Nephron (organoid): ENCODE data around the gene XKR3.
"Not testable (repeated sequence)": the region's sequence is repeated elsewhere in the genome, so short reads cannot be mapped to it uniquely, and the experiment has no call there.

Source experiments
- H3K27ac Mint-ChIP-seq, 3 experiments: 2 replicates each; pipeline ENCODE4 v1.8.0; 2020; ENCODE audit warnings: mixed read lengths in 3 of 3, mild to moderate bottlenecking in 2 of 3, moderate library complexity in 1 of 3
- H3K27me3 Mint-ChIP-seq: 2 replicates; pipeline ENCODE4 v1.8.0; 2021; ENCODE audit warnings: low read depth, mild to moderate bottlenecking, moderate library complexity, mixed read lengths
- H3K36me3 Mint-ChIP-seq: 2 replicates; pipeline ENCODE4 v1.8.0; 2020; ENCODE audit warnings: low read depth, mixed read lengths
- H3K4me1 Mint-ChIP-seq: 2 replicates; pipeline ENCODE4 v1.8.0; 2020; ENCODE audit warnings: mixed read lengths
- H3K4me3 Mint-ChIP-seq, 3 experiments: 2 replicates each; pipeline ENCODE4 v1.8.0; 2020; ENCODE audit warnings: mild to moderate bottlenecking in 3 of 3, mixed read lengths in 3 of 3, moderate library complexity in 2 of 3
- H3K9me3 Mint-ChIP-seq: 2 replicates; pipeline ENCODE4 v1.8.0; 2020; ENCODE audit warnings: mixed read lengths
- TF ChIP-seq, protein P1 (sequence below), 3 experiments: fragments of 200-600 bp; sonication (generic); IDR thresholded peaks; one replicate each; pipeline ENCODE4 v1.5.0; 2021; ENCODE audit warnings: antibody characterized with exemption in 3 of 3; ENCODE audit not compliant: unreplicated experiment in 3 of 3

The XKR3 gene

DNA sequence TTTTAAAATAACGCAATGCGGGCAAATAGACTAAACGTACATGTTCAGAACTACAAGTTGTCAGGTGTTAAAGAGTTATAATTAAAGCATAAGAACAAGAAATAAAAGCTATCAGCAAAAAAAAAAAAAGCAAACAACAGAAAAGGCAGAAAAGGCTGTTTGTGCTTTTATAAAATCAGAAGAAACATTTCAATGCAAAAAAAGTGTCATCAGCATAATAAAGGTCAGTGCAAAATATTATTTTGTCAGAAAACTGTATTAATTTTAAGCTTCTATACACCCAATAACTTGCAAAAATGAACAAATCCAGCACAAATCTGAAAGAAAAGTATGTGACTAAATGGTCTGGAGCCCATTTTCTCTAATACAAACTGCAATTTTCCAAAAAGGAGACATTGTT lies 23.6 kb downstream of the XKR3 start:
- Mint-ChIP-seq H3K4me1 (no peaks in the 10 kb centered on the region), H3K9me3 (peaks cover 12% of the 10 kb centered on the region)
- TF ChIP-seq, protein P1, sequence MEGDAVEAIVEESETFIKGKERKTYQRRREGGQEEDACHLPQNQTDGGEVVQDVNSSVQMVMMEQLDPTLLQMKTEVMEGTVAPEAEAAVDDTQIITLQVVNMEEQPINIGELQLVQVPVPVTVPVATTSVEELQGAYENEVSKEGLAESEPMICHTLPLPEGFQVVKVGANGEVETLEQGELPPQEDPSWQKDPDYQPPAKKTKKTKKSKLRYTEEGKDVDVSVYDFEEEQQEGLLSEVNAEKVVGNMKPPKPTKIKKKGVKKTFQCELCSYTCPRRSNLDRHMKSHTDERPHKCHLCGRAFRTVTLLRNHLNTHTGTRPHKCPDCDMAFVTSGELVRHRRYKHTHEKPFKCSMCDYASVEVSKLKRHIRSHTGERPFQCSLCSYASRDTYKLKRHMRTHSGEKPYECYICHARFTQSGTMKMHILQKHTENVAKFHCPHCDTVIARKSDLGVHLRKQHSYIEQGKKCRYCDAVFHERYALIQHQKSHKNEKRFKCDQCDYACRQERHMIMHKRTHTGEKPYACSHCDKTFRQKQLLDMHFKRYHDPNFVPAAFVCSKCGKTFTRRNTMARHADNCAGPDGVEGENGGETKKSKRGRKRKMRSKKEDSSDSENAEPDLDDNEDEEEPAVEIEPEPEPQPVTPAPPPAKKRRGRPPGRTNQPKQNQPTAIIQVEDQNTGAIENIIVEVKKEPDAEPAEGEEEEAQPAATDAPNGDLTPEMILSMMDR (IDR thresholded peaks at IDR 0.05; ENCODE audit: unreplicated experiment in 3 of 3), result no peak

DNA sequence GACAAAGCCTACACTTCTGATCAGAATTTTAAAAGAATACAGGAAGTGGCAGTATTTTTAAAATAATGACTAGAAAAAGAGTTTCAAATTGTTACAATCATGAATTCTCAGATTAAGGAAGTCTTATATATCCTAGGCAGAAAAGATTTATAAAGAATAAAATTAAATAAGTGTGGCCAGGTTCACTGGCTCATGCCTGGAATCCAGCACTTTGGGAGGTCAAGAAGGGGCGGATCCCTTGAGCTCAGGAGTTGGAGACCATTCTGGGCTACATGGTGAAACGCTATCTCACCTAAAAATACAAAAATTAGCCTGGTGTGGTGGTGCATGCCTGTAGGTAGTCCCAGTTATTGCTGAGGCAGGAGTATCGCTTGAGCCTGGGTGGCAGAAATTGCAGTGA lies 24.1 kb downstream of the XKR3 start:
- no peaks in the 10 kb centered on the region for H3K36me3 Mint-ChIP-seq
- H3K27ac Mint-ChIP-seq, result no peak overlapping the region
- H3K9me3 Mint-ChIP-seq, result peaks cover 16% of the 10 kb centered on the region
- H3K27me3 Mint-ChIP-seq, result no peaks in the 10 kb centered on the region
- H3K4me1 Mint-ChIP-seq, result no peaks in the 10 kb centered on the region
- TF ChIP-seq, protein P1 (IDR thresholded peaks at IDR 0.05; ENCODE audit: unreplicated experiment in 3 of 3), result no peak
- H3K4me3 Mint-ChIP-seq, result no peak overlapping the region

More for the DNA sequence above, 23.6 kb downstream of the XKR3 start:
- Mint-ChIP-seq H3K36me3 (no peaks in the 10 kb centered on the region), H3K4me3 (no peak overlapping the region), H3K27ac (no peak overlapping the region), H3K27me3 (no peaks in the 10 kb centered on the region)

GRCh38 chr22:16800358-16800757 lies 24.9 kb downstream of the XKR3 start:
- Mint-ChIP-seq H3K36me3 (no peaks in the 10 kb centered on the region), H3K27me3 (no peaks in the 10 kb centered on the region), H3K9me3 (peaks cover 19% of the 10 kb centered on the region), H3K4me1 (no peaks in the 10 kb centered on the region), H3K27ac (no peak overlapping the region), H3K4me3 (no peak overlapping the region)
- TF ChIP-seq, protein P1 (IDR thresholded peaks at IDR 0.05; ENCODE audit: unreplicated experiment in 3 of 3), result no peak

DNA sequence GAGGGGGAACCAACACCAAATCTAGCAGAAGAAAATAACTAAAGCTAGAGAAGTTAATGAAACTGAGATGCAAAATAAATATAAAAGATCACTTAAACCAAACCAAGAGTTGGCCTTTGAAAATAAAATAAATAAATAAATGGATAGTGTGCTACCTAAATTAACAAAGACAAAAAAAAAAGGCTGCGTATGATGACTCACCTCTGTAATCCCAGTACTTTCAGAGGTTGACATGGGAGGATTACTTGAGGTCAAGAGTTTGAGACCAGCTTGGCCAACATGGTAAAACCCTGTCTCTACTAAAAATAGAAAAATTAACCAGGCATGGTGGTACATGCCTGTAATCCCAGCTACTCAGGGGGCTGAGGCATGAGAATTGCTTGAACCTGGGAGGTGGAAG lies 29.7 kb downstream of the XKR3 start:
- not testable (repeated sequence) for H3K27me3 Mint-ChIP-seq, H3K36me3 Mint-ChIP-seq, H3K4me1 Mint-ChIP-seq, H3K27ac Mint-ChIP-seq, H3K4me3 Mint-ChIP-seq
- H3K9me3 Mint-ChIP-seq, result peaks cover 36% of the 10 kb centered on the region

DNA sequence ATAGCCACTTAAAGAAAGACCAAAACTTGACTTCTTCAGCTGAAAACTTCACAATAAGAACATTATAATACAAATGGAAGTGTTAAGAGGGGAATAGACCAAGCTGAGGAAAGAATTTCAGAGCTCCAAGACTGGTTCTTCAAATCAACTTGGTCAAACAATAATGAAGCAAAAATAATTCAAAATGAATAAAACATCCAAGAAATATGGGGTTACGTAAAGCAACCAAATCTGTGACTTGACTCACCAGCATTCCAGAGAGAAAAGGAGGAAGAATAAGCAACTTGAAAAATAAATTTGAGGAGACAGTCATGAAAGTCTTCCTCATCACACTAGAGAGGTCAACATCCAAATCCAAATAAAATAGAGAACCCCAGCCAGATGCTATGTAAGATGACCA lies 31.4 kb downstream of the XKR3 start:
- H3K27me3 Mint-ChIP-seq, result no peaks in the 10 kb centered on the region
- TF ChIP-seq, protein P1 (IDR thresholded peaks at IDR 0.05; ENCODE audit: unreplicated experiment in 3 of 3), result no peak

DNA sequence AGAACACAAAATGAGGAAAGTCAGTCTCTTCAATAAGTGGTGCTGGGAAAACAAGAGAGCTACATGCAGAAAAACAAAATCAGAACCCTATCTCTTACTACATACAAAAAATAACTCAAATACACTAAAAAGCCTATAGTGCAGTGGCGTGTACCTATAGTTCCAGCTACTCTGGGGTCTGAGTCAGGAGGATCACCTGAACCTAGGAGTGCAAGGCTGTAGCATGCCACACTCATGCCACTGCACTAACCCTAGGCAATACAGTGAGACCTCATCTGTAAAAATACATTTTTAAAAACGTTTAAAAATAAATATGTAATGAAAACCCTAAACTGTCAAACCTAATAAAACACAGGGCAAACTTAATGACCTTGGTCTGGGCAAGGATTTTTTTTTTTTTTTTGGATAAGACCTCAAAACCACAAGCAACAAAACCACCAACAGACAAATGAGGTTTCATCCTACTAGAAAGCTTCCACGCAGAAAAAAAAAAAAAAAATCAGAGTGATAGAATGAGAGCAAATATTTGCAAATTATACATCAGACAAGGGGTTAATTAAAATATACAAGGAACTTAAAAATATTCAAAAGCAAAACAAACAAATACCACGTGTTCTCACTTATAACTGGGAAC lies 35.2 kb downstream of the XKR3 start:
- Mint-ChIP-seq H3K27me3 (no peaks in the 10 kb centered on the region), H3K27ac (no peak overlapping the region), H3K36me3 (no peaks in the 10 kb centered on the region), H3K4me1 (no peaks in the 10 kb centered on the region), H3K4me3 (no peak overlapping the region), H3K9me3 (peaks cover 30% of the 10 kb centered on the region)
- TF ChIP-seq, protein P1 (IDR thresholded peaks at IDR 0.05; ENCODE audit: unreplicated experiment in 3 of 3), result no peak

More for the DNA sequence above, 31.4 kb downstream of the XKR3 start:
- Mint-ChIP-seq H3K4me1 (no peaks in the 10 kb centered on the region), H3K4me3 (no peak overlapping the region), H3K27ac (no peak overlapping the region), H3K9me3 (peaks cover 40% of the 10 kb centered on the region), H3K36me3 (no peaks in the 10 kb centered on the region)
